NCI-H2107 treated with DMSO at 0.1 percent for 48 hours (cell line): ENCODE data around the gene CREBL2.

Experiments used
- DNase-seq: peaks from one replicate; lab custom pipeline; 2025; ENCODE audit not compliant: unreplicated experiment; lab: John Stamatoyannopoulos, UW

CREBL2 gene

GRCh38 chr12:12671850-12672660 lies 60.4 kb downstream of the CREBL2 start:
- DNase-seq: no peak

DNA sequence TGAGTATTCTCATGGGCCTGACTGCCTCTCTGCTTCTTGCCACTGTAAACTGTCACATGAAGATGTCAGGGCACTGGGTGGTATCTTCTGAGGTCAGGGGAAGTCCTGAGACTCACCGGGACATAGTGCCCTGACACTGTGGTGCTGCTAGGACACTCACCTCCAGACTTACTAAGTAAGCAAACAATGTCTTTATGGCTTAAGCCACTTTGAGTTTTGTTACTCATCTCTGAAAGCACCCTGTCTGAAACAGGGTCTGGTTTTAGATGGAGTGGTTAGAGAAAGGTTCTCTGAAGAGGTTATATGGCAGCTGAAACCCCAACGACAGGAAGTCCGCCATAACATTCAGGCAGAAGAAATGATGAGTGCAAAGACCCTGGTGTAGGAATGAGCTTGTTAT lies 61.6 kb downstream of the CREBL2 start:
- no peak for DNase-seq

DNA sequence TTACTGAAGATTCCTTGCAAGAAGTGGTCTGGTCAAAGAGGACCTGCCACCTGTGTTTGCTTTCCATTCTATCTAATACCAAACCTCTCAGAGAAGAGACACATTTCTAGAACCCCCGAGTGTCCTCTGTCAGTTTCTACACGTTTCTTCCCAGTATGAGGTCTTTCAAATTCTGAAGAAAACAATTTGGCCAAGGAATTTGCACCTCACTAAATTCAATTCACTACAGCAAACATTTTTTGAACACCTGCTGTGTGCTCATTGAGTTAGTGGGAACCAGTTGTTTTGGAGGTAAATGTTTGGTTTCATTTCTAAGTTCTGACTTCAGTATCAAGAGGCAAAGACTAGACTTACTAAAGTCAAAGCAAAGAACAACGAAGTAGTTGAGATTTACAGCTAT lies 64.9 kb downstream of the CREBL2 start:
- no peak for DNase-seq

DNA sequence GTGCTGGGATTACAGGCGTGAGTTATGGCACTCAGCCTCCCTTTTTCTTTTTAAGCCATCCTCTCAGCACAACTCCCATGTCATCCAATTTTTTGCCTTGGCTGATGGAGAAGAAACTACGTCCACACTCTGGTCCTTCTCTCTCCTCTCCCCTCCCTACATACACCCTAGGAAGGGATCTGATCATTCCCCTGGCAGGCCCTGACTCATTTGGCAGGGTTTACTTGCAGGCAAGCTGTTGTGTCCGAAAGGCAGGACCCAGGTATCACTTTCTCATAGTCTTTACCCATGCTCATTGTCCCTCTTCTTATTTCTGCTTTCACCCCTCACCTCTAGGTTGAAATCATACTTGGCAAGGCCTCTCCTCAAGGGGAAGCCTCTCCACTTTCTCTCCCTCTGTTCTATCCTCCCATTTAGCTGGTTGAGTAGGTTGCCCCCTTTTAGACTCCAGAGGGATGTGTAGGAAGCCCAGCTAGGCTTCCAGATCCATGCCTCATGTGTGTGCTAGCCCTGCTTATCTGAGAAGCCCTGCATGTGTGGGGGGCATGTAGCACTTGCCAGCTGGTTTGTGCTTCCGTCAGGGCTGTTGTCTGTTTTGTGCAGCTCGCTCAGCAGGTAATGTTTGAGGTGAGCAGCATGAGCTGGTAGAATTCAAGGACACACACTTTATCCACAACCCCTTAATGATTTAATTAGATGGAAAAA lies 69.5 kb downstream of the CREBL2 start:
- no peak for DNase-seq

DNA sequence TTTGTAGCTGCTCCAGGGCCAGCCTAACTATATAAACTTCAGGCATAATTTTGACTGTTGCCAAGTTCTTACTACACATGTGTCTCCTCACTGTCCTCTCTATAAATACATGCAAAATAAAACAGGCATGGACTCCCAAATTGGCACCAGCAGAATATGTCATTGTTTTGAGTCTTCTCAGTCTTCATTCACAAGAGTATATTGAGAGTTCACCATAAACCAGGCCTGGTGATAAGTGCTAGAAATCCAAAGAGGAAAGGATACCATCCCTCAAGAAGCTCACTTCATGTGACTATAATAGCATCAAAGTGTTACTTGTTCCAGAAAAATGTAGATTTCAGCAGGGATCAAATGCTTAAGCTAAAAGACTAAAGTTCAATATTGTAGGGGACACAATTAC lies 70.6 kb downstream of the CREBL2 start:
- no peak for DNase-seq

DNA sequence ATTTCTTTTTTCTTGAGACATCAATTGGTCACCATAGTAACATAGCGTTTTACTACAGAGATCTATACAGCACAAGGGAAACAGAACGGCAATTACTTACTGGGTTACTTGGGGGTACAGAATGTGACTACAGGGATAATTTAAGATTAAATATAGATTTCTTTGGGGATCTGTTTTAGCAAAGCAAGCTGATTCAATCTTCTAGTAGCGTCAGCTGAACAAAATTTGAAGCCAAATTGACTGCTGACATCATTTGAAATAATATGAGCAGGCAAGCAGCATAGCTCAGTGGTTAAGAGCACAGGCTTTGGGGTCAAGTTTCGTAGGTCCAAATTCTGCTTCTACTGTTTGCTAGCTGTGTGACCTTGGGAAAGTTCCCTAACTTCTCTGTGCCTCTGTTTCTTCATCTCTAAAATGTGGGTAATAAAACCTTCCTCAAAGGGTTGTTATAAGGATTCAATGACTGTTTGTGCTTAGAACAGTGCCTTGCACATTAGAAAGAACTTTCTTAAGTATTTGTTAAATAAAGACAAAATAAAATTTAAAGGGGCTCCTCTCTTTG lies 71.5 kb downstream of the CREBL2 start:
- no peak for DNase-seq

DNA sequence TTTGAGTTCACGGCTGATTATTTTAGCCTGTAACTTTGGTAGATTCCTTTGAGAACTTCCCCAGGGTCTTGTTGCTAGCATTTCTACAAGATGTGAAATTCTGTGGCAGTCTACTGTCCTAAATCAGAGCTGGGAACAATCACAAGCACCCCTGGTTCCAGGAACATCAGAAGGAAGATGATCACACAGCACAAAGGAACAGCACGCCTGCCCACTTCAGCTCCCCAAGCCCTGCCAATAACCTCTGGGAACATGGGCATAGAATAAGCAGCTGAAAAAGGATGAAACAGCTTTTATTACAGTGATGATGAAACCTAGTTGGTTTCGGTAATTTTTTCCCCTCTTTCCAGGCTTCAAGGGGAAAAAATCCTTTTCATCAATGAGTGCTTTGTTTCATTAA lies 72.0 kb downstream of the CREBL2 start:
- no peak for DNase-seq

GRCh38 chr12:12684375-12685106 lies 72.9 kb downstream of the CREBL2 start:
- DNase-seq: peak; percentile 35

DNA sequence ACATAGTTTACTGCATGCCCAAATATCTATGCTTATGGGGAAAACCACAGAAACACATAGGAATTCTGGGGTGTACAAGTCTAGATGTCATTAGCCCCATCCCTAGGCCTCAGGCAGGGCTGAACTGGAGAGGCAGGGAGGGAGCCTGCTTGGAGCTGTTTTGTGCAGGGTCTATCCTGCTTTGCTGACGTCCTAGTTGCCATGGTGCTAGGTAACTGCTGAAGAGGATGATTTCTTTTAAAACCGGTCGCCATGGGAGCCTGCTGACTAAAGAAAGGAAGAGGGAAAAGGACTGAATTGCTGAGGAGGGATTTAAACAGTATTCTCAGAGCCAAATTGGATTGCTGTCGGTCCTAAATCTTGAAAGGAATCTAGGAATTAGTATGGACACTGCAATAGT lies 73.6 kb downstream of the CREBL2 start:
- DNase-seq: peak; percentile 59

DNA sequence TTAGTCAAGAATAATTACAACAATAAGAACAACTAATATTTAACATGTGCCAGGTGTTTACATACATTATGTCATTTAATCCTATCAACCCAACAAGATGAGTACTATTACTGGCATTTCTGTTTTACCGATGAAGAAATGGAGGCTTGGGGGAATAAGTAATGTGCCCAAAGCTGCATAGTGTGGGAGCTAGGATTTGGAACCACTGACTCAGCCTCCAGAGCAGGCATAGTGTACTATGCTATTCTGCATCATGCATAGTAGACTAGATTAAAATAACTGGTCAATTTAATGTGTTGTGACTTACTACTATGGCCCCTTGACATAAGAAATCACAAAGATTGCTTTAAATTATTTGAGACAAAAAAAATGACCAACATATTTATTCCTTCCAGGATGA lies 74.8 kb downstream of the CREBL2 start:
- no peak for DNase-seq

DNA sequence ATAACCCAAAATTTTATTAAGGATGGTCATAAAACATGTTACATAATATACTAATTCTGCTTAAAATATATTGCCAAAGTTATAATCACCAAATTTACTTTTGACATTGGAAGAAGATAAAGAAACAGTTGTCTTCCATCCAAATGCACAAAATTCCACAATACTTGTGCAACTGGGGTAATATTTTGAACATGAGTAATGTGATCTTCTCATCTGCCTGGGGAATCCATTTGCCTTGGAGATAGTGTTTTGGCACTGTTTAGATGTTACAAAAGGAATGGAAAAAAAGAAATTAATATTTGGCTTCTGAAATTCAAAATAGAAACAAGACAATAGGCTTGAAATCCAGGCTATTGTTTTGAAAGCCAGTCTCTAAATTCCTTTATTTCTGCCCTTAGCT lies 75.2 kb downstream of the CREBL2 start:
- DNase-seq: no peak

DNA sequence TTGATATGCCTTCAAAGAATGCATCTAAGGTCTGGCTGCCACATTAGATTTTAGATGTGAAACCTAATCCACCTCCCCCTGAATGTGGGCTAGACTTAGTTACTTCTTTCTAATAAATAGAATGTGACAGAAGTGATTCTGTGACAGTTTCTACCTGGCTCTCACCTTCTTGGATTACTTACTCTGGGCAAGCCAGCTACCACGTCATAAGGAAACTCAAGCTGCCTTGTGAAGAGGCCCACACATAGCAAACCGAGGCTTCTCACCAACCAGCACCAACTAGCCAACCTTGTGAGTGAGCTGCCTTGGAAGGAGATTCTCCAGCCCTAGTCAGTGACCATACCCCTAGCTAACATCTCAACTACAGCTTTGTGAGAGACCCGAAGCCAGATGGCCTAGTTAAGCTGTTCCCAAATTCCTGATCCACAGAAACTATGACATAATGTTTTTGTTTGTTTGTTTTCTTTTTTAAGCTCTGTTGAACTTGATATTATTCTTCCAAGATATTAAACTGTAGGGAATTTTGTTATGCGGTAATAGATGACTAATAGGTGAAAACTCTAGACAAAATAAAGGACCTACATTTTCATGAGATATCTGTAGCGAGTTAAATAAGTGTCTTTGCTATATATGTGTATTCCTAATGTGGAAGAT lies 78.1 kb downstream of the CREBL2 start:
- no peak for DNase-seq

GRCh38 chr12:12691549-12691948 lies 79.9 kb downstream of the CREBL2 start:
- no peak for DNase-seq

GRCh38 chr12:12693111-12693671 lies 81.5 kb downstream of the CREBL2 start:
- DNase-seq: no peak
